ENCODE data around the gene DEPDC1B. TPM values are rescaled to one million over a fixed set of nuclear protein-coding genes. Genes with fewer than 3 reads are reported as not detected.
"Not testable (repeated sequence)": the region's sequence is repeated elsewhere in the genome, so short reads cannot be mapped to it uniquely, and the experiment has no call there.

DEPDC1B gene
- total RNA-seq, 2 experiments from 2014 or later, result 46.7 to 51.1 TPM

- no peak for DNase-seq
- CTCF ChIA-PET, result interaction anchor here (0.8 to 1.9 kb wide), 7 partner anchors 10 to 211 kb away, joined by 3 to 11 read pairs (median 3); partner anchors contain the start of gene DEPDC1B
- Mint-ChIP-seq H3K4me3 (no peak overlapping the region), H3K4me1 (peaks cover 14% of the 10 kb centered on the region), H3K9me3 (peaks cover 2% of the 10 kb centered on the region), H3K27ac (no peak overlapping the region), H3K36me3 (ENCODE audit: low read depth) (peaks cover 35% of the 10 kb centered on the region), H3K27me3 (no peaks in the 10 kb centered on the region)
- POLR2A ChIA-PET, result no interaction called here
Measured at GRCh38 chr5:60687927-60688720, 11.8 kb downstream of the DEPDC1B start.

- ChIA-PET POLR2A (no interaction called here), CTCF (interaction anchor here (0.9 kb wide), 1 partner anchor 14 kb away, joined by 3 read pairs; the partner anchor contains the start of gene DEPDC1B)
- Mint-ChIP-seq H3K36me3 (ENCODE audit: low read depth) (peaks cover 43% of the 10 kb centered on the region), H3K4me1 (peaks cover 13% of the 10 kb centered on the region), H3K9me3 (peaks cover 2% of the 10 kb centered on the region), H3K27ac (no peak overlapping the region), H3K4me3 (no peak overlapping the region), H3K27me3 (no peaks in the 10 kb centered on the region)
- DNase-seq, result no peak
Measured at GRCh38 chr5:60686157-60686556, 13.8 kb downstream of the DEPDC1B start.

DNA sequence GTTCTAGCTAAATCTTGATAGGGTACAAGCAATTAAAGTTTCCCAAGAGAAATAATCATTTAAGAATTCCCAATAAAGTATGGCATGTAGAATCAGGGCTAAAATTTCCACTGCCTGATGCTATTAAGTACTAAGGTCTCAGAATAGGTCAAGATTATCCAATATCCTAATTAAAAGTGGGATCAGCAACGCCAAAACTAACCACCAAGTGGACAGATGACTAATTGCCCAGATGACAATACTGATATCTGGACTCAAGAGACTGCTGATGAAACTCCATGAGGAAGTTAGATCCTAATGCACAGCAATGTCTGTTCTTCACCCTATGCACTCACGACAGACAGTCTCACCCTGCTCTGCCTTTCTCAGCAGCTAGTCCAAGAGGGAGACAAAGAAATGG is 14.3 kb downstream of the DEPDC1B start:
- CTCF ChIA-PET, result interaction anchor here (0.9 kb wide), 1 partner anchor 14 kb away, joined by 3 read pairs; the partner anchor contains the start of gene DEPDC1B
- H3K4me3 Mint-ChIP-seq, result no peak overlapping the region

DNA sequence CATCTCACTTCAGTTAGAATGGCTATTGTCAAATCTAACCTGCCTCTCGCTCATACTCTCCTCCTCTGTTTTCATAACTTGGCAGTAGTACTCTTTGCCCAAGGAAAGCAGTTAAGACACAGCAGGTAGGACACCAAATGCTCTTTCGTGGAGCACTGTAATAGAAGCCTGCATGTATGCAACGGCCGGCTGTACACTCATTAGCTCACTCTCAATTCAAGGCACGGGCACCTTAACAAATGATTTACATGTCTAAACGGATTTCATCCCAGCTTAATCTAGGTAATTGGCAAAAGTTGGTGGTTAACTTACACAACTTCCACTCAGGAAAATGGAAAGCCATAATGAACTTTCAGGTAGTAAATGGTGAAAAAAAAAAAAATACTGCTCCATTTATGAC is 14.9 kb downstream of the DEPDC1B start:
- no peak for DNase-seq
- CTCF ChIA-PET, result interaction anchor here (1.6 kb wide), 1 partner anchor 15 kb away, joined by 8 read pairs; the partner anchor contains the start of gene DEPDC1B
- H3K27ac Mint-ChIP-seq, result no peak overlapping the region
- POLR2A ChIA-PET, result no interaction called here
- H3K36me3 Mint-ChIP-seq (ENCODE audit: low read depth), result peaks cover 47% of the 10 kb centered on the region
- peaks cover 2% of the 10 kb centered on the region for H3K9me3 Mint-ChIP-seq
- peaks cover 10% of the 10 kb centered on the region for H3K4me1 Mint-ChIP-seq
- H3K4me3 Mint-ChIP-seq, result no peak overlapping the region
- H3K27me3 Mint-ChIP-seq, result no peaks in the 10 kb centered on the region

More for the DNA sequence above, 14.3 kb downstream of the DEPDC1B start:
- Mint-ChIP-seq H3K36me3 (ENCODE audit: low read depth) (peaks cover 47% of the 10 kb centered on the region), H3K4me1 (peaks cover 13% of the 10 kb centered on the region), H3K27me3 (no peaks in the 10 kb centered on the region), H3K27ac (no peak overlapping the region), H3K9me3 (peaks cover 2% of the 10 kb centered on the region)
- no peak for DNase-seq
- POLR2A ChIA-PET, result no interaction called here

DNA sequence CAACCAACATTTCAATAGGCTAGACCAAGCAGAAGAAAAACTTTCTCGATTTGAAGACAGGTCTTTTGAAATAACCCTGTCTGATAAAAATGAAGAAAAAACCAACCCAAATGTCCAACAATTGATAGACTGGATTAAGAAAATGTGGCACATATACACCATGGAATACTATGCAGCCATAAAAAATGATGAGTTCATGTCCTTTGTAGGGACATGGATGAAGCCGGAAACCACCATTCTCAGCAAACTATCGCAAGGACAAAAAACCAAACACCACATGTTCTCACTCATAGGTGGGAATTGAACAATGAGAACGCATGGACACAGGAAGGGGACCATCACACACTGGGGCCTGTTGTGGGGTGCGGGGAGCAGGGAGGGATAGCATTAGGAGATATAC is 18.0 kb downstream of the DEPDC1B start:
- CTCF ChIA-PET, H3K4me3 Mint-ChIP-seq, H3K27ac Mint-ChIP-seq, H3K27me3 Mint-ChIP-seq, H3K4me1 Mint-ChIP-seq, DNase-seq, H3K9me3 Mint-ChIP-seq, POLR2A ChIA-PET: not testable (repeated sequence)
- H3K36me3 Mint-ChIP-seq (ENCODE audit: low read depth), result peaks cover 49% of the 10 kb centered on the region

DNA sequence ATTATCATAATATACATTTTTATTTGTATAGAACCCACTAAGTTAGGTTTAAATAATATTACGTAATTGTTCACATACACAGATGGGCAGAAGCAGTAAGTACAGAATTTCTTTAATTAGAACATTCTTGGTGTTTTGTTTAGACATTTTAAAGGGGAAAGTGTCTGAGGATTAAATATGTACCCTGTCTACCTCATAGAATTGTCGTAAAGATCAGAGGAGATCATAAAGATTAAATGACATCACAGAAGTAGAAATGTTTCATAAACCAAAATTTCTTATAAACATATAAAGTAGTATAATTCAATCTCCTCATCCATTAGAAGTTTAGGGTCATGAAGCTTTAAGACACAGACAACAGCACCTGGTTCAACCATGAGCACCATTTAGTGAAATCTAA is 20.1 kb downstream of the DEPDC1B start:
- Mint-ChIP-seq H3K36me3 (ENCODE audit: low read depth) (peaks cover 32% of the 10 kb centered on the region), H3K27me3 (no peaks in the 10 kb centered on the region), H3K9me3 (peaks cover 2% of the 10 kb centered on the region), H3K4me1 (peaks cover 7% of the 10 kb centered on the region), H3K4me3 (no peak overlapping the region), H3K27ac (no peak overlapping the region)
- no peak for DNase-seq
- CTCF ChIA-PET, result no interaction called here
- POLR2A ChIA-PET, result no interaction called here

DNA sequence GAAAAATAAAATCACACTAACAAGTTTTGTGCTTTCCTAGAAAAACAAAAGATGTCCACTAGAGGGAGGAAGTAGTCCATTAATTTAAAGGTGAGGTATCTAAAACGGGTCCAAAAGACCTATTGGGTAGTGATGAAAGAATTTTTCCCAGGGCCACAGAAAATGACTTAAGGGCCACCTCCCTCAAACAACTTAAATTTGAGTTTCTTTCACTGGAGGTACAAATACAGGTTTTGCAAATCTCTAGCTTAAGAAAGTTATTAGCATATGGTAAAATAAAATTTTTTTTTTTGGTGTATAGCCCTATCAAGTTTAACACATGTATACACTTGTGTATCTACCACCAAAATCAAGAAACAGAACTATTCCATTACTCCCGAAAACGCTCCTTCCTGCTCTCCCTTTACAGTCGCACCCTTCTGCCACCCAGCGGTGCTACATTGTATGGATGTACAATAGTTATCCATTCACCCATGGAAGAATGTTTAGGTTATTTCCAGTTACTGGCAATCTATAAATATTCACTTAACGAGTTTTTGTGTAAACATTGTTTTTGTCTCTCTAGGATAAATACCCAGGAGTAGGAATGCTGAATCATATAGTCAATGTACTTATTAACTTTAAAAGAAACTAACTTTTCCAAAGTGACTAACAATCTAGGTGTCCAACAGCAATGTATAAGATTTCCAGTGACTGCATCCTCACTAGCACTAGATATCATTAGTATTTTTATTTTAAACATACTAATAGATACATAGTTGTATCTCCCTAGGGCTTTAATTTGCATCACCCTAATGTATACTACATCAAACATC is 21.9 kb downstream of the DEPDC1B start:
- Mint-ChIP-seq H3K9me3 (no peaks in the 10 kb centered on the region), H3K27me3 (no peaks in the 10 kb centered on the region), H3K36me3 (ENCODE audit: low read depth) (peaks cover 19% of the 10 kb centered on the region), H3K4me1 (peaks cover 5% of the 10 kb centered on the region), H3K27ac (no peak overlapping the region), H3K4me3 (no peak overlapping the region)
- DNase-seq, result no peak
- ChIA-PET POLR2A (no interaction called here), CTCF (interaction anchor here (0.9 to 1.5 kb wide), 4 partner anchors 9 to 311 kb away, joined by 3 to 6 read pairs (median 4); partner anchors contain the start of gene DEPDC1B)

DNA sequence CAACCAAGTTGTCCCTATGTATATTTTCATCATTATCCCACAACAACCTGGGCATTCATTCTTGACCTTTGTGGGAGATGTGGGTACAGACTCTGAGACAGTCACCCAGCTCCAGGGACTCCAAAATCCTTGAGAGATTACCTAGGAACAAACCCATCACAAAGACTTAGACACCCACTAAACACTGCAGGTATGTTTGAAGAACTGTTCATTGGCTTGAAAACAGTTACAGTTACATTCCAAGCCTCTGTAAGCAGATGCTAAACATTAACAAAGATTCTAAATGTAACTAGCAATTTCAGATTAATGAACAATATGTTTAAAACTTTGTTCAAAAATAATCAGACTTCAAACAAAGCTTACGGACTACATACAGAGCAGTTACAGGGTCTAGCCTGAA is 24.7 kb downstream of the DEPDC1B start:
- ChIA-PET CTCF (interaction anchor here (0.6 to 1.5 kb wide), 4 partner anchors 13 to 275 kb away, joined by 3 to 9 read pairs (median 4); no protein-coding TSS in a partner anchor), POLR2A (no interaction called here)

DNA sequence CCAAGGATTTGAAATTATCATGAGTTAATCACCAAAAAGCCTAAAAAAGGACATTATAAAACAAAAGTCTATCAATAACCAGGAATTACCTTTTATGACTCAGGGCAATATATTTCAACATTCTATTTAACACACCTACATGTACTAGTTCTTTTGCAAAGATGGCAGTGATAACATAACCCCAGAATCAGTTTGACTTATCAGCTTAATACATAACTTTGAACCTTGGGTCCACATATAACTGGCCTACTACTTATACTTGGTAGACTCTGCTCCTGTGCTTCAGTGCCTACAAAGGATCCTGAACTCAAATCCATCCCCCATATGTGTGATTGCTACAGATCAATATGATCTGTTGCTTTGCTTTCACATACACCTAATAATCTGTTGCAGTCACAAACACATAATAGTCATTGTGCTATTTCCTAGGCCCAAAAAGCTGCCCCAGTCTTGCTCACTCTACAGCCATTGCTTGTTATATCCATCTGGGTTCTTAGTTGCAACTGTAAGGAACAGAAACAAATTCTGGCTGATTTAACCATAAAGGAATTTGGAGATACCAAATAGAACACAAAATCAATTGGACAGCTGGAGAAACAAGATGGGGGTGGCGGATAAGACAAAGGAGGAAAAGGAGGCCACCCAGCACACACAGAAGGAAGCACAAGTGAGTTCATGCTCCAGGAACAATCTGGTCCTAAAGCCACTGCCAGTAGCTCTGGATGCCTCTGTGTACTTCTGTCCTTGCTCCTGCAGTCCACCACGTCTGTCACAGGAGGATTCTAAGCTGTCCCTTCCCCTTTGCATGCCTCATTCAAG is 25.5 kb downstream of the DEPDC1B start:
- H3K9me3 Mint-ChIP-seq, result no peaks in the 10 kb centered on the region
- no peak for DNase-seq
- no peak overlapping the region for H3K4me3 Mint-ChIP-seq
- ChIA-PET POLR2A (no interaction called here), CTCF (interaction anchor here (0.6 to 0.7 kb wide), 2 partner anchors 256 to 276 kb away, joined by 3 to 6 read pairs; no protein-coding TSS in a partner anchor)
- H3K27ac Mint-ChIP-seq, result no peak overlapping the region
- H3K27me3 Mint-ChIP-seq, result no peaks in the 10 kb centered on the region
- H3K36me3 Mint-ChIP-seq (ENCODE audit: low read depth), result peaks cover 3% of the 10 kb centered on the region
- H3K4me1 Mint-ChIP-seq, result peaks cover 5% of the 10 kb centered on the region

More for the DNA sequence above, 24.7 kb downstream of the DEPDC1B start:
- no peak overlapping the region for H3K27ac Mint-ChIP-seq
- peaks cover 5% of the 10 kb centered on the region for H3K4me1 Mint-ChIP-seq
- DNase-seq, result no peak
- H3K36me3 Mint-ChIP-seq (ENCODE audit: low read depth), result peaks cover 3% of the 10 kb centered on the region
- H3K4me3 Mint-ChIP-seq, result no peak overlapping the region
- no peaks in the 10 kb centered on the region for H3K27me3 Mint-ChIP-seq
- H3K9me3 Mint-ChIP-seq, result no peaks in the 10 kb centered on the region

DNA sequence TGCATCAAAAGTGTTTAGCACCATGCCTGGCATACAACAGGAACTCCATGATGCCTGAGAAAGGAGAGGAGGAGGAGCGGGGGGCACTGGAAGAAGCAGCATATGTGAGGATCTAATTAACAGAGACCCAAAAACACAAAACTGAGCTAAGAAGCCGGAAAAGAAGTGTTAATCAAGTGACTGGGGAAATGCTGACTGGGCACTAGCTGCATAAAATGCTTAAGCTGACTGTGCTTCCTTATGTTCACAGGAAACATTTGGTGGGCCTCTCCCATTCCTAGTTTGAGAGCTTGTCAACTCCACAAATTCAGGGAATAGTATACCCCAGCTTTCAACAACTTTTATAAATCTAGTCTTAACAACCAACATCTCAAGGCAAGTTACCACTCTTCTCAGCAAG is 26.6 kb downstream of the DEPDC1B start:
- CTCF ChIA-PET, result interaction anchor here (0.7 kb wide), 1 partner anchor 15 kb away, joined by 3 read pairs; no protein-coding TSS in a partner anchor
- H3K9me3 Mint-ChIP-seq, result no peaks in the 10 kb centered on the region
- POLR2A ChIA-PET, result no interaction called here
- peaks cover 5% of the 10 kb centered on the region for H3K4me1 Mint-ChIP-seq
- H3K4me3 Mint-ChIP-seq, result no peak overlapping the region
- no peaks in the 10 kb centered on the region for H3K36me3 Mint-ChIP-seq (ENCODE audit: low read depth)
- DNase-seq, result no peak
- H3K27ac Mint-ChIP-seq, result no peak overlapping the region
- no peaks in the 10 kb centered on the region for H3K27me3 Mint-ChIP-seq

DNA sequence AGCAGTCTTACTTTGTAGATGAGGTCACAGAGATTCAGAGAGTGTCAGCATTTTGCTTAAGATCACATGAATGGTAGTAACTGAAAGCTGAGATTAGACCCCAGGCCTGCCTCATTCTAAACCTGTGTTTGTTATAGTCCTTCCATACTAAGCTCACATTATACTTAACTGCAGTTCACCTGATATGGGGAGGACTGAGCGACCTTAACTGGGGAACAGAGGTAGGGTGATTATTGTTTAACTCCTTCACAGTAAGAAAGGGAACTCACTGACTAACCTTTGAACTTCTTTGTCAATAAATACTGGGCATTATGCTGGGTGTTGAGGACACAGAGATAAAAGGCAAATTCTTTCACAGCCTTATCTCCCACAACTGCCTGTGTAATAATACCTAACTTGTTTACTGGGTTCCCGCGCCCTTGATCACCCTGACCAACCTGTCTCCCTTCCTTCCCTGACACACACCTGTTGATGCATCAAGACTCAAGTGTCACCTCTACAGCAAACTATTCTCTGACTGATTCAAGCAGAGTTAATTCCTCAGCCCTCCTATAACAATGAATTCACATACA is 27.2 kb downstream of the DEPDC1B start:
- ChIA-PET CTCF (interaction anchor here (0.7 kb wide), 1 partner anchor 15 kb away, joined by 3 read pairs; no protein-coding TSS in a partner anchor), POLR2A (no interaction called here)
- no peak for DNase-seq
- Mint-ChIP-seq H3K4me1 (peaks cover 3% of the 10 kb centered on the region), H3K27me3 (no peaks in the 10 kb centered on the region), H3K4me3 (no peak overlapping the region), H3K27ac (no peak overlapping the region), H3K9me3 (no peaks in the 10 kb centered on the region), H3K36me3 (ENCODE audit: low read depth) (no peaks in the 10 kb centered on the region)
